Globus pallidus (tissue), 1 donor: ENCODE data around the gene RPL13.
"Not testable (repeated sequence)": the region's sequence is repeated elsewhere in the genome, so short reads cannot be mapped to it uniquely, and the experiment has no call there.

Experiments
- DNase-seq: peaks from one replicate; pipeline ENCODE4 v3.0.0-alpha.2; 2015; ENCODE audit warnings: low spot score

RPL13 gene

DNA sequence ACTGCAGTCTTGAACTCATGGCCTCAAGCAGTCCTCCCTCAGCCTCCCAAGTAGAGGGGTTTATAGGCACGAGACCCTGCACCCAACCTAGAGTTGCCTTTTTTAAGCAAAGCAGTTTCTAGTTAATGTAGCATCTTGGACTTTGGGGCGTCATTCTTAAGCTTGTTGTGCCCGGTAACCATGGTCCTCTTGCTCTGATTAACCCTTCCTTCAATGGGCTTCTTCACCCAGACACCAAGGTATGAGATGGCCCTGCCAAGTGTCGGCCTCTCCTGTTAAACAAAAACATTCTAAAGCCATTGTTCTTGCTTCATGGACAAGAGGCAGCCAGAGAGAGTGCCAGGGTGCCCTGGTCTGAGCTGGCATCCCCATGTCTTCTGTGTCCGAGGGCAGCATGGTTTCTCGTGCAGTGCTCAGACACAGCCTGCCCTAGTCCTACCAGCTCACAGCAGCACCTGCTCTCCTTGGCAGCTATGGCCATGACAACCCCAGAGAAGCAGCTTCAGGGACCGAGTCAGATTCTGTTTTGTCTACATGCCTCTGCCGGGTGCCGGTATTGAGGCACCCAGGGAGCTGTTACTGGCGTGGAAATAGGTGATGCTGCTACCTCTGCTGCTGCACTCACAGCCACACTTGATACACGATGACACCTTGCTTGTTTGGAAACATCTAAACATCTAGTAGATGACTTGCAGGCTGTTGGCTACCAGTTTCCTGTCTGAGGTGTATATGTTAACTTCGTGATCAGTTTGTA lies 3.3 kb downstream of the RPL13 start:
- DNase-seq = no peak

DNA sequence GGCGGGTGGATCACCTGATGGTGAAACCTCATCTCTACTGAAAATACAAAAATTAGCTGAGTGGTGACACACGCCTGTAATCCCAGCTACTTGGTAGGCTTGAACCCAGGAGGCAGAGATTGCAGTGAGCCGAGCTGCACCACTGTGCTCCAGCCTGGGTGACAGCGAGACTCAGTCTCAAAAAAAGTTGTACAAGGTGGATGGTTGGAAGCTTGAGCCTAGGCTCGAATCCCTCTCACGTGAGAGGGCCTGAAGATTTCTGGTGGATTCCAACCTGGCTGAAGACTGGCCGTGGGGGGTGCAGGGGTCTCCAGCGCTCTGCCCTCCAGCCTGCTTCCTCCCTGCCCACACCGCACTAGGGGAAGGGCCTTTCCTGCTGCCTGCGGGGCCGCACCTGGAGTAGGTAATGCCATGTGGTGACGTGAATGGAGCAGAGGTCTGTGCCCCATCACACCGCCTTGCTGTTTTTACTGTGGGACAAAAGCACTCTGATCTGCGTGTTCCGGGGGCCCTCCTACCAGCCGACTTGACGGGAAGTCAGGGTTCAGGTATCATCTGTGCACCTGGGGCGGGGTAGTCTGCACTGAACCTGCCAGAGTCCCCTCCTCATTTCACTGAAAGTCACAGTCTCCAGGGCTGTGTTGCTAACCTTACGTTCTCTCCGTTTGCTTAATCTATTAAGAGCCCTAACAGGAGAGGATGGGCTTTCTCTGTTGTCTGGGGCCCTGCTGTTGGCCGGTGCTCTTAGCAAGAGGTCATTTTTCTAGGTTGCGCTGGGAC lies 4.2 kb downstream of the RPL13 start:
- DNase-seq = no peak

DNA sequence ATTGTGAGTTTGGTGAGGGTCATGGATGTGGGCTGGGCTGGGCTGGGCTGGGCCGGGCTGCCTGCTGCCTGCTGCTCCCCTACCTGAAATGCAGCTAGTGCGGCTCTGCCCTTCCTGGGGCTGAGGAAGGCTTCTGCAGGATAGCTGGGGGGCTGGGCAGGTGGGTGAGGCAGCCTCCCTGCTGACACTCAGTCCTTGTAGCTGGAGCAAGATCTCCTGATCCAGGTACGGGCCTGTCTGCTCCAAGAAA lies 4.7 kb downstream of the RPL13 start:
- DNase-seq = no peak

DNA sequence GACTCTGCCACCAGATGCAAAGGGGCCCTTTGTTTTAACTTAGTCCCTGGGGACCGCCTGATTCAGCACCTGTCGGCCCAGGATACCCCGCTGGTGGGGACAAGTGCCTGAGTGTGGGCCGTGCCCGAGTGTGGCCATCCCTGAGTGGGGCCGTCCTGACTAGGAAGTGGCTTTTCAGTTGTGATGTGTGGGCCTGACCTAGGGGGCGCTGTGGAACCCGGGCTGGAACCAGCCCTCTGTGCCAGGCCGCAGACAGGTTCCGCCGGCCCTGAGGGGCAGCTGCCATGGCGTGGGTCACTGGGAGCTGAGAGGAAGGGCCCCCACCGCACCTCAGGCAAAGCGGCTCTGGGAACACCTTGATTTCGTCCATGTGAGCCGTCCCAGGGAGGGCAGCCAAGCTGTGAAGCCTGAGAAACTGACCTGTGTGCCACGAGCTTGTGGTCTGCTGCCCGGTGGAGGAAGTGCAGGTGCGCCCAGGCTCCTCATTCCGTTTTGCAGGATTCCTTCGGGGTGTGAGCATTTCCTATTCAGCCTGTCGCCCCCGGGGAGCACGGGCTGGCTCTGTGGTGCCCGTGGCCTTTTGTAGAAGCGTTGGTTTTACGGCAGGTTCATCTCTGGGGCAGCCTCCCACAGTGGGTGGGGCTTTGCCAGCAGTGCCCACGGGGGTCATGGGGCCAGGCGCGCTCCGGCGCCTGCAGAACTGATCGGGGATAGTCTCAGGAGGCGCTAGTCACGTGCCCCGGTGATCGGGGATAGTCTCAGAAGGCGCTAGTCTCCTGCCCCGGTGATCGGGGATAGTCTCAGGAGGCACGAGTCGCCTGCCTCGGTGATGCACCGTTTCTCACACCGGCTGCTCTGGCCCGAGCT lies 5.3 kb downstream of the RPL13 start:
- DNase-seq = no peak

DNA sequence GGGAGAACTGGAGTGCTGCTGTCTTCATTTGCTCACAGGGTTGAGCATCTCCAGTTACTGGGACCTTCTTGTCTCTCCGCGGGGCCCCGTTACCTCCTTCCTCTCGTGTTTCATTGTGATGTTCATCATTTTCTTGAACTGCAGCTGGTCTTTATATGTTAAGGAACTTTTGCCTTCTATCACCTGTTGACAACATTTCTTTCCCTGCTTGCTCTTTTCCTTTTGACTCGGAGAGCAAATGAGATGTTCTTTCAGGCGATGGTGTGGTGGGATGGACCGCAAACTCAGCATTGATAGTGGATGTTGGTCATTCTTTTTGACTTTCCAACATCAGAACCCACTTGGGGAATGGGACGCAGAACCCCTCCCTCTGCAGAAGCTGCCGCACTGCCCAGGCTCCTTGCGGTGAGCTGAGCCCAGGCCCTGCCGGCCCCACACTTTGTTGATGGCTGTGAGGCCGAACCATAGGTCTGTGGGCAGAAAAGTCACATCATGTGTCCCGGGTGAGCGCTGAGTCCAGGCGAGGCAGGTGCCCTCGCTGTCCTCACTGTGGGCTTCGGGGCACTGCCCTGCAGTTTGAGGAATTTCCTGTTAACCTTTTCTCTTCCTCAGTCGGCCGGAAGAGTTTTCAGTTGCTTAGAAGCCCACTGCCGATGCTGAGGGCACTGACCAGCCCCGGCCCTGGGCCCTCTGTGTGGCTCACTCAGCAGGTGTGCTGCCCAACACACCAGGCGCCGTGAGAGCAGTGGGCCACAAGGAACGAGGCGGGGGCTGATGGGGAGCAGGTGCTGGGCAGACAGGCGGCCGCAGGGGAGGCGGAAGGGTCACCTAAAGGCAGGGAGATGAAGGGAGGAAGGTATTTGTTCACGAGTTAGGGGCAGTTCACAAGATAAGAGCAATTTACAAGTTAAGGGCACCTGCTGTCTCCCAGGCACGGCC lies 7.4 kb downstream of the RPL13 start:
- no peak for DNase-seq

DNA sequence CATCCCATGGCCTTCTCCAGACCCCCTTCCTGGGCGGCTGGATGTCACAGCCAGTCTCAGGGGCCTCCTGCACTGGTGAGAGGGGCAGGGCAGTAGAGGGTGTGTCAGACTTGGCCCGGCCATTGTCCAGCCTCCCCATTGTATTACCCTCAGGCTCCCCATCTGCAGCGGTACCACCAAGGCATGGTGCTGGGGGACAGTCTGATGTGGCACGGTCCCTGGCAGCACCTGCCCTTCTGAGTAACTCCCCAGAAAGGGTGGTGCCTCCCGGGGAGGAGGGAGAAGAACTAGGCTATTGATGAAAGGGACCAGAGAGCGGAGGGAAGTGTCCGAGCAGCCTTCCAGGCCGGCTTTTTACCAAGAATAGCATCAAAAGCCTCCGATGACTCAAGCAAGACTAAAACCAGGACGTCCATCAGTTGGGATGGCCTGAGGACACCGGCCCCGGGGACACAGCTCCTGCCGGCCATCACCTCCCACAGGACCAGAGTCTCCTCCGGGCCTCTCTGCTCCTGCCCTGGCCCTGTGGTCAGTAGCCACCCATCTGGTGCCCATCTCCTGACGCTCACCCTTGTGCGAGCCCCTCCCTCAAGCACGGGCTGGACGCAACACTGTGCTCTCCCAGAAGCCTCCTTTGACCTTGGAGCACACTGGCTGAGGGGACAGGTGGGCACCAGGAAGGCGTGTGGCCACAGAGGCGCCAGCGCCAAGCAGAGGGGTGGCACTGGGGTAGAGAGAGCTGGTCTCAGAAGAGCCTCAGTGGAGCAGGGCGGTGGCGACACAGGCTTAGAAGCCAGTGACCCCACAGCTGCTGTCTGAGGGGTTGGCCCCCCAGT lies 9.2 kb downstream of the RPL13 start:
- no peak for DNase-seq

DNA sequence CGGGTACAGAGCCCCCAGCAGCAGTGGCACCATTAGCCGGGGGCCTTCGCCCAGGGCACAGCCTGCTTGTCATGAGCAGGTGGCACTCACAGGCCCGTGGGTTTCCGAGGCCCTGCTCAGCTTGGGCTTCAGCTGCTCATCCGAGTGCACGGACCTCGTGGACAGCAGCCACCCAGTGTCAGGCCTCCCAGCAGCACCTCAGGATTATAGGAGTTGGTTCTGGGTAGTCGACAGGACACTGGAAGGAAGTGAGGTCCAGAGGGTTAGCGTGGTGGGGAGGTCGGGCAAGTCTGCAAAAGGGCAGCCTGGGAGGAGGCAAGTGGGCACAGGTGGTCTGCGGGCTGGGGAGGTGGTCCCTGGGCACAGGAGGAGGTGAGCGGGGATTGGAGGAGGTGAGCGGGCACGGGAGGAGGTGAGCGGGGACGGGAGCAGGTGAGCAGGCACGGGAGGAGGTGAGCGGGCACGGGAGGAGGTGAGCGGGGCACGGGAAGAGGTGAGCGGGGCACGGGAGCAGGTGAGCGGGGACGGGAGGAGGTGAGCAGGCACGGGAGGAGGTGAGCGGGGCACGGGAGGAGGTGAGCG lies 10.0 kb downstream of the RPL13 start:
- DNase-seq = no peak

DNA sequence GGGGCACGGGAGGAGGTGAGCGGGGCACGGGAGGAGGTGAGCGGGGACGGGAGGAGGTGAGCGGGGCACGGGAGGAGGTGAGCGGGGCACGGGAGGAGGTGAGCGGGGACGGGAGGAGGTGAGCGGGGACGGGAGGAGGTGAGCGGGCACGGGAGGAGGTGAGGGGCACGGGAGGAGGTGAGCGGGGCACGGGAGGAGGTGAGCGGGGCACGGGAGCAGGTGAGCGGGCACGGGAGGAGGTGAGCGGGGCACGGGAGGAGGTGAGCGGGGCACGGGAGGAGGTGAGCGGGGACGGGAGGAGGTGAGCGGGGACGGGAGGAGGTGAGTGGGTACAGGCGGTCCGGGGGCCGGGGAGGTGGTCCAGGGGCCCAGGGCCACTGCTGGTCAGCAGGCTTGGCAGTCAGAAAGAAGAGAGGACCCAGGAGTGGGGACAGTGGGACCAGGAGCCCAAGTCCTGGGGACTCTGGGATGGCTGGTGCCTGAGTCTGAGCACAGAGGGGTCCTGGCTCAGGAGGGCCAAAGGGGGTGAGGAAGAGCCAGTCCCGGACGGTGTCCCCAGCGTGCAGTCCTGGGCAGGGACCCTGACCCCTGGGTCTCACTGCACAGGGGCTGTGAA lies 10.6 kb downstream of the RPL13 start:
- DNase-seq = not testable (repeated sequence)

DNA sequence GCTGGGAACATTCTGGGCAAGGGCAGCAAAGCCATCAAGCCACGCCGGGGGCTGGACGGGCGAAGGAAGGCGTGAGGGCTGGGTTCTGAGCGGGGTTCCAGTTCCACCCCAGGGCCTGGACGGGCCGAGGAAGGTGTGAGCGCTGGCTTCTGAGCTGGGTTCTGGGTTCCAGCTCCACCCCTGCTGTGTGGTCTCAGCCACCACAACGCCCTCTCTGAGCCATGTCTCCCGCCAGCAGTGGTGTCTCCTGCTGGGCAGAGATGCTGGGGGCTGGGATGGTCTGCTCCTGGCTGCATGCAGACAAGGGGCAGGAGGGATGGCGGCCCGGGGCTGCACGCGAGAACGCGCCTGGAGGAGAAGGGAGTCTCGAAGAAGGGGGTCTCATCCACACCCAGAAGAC lies 11.2 kb downstream of the RPL13 start:
- no peak for DNase-seq

DNA sequence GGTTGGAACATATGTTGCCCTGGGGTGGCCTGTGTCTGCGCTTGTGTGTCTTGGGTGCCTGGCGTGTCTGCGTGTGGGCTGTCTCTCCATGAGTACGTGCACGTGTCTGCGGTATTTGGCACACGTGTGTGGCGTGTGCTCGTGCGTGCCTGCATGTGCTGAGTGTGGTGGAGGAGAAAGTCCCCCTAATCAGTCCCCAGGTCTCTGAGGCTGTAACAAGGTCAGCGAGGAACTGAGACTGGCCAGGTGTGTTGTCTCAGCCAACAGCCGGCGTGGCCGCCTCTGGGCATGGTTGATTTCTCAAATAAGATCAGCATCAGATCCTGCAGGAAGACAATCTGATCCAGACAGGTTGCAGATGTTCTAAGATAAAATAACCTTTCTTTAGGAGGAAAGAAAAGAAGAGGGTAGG lies 11.6 kb downstream of the RPL13 start:
- DNase-seq = no peak

DNA sequence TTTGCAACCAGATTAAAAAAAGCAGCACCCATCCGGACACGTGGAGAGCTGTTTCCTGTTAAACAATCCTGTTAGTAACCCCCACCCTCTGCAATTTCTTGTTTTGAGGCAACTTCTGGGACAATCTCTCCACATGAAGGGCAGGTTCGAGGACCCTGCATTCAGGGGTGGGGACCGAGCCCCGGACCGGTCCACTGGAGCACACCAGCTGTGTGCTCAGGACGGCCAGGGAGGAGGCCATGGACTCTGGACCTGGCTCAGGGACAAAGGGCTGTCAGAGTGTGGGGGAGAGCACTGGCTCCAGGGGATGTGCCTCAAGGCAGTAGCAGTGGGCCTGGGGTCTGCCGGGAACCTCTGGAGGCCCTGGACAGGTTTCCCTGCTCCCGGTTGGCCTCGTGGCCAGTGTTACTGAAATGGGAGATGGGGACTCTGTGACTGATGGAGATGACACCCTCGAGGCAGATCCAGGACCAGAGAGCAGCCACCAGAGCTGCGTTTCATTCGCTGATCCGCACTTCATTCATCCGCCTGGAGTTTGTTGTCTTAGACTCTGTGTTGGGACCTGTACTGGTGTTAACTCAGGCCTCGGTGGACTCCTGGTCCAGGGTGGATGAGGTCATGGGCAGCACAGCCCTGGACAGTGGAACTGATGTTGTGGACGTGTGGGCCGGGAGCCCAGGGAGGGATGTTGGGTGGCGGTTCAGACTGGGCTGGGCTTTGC lies 12.2 kb downstream of the RPL13 start:
- no peak for DNase-seq

DNA sequence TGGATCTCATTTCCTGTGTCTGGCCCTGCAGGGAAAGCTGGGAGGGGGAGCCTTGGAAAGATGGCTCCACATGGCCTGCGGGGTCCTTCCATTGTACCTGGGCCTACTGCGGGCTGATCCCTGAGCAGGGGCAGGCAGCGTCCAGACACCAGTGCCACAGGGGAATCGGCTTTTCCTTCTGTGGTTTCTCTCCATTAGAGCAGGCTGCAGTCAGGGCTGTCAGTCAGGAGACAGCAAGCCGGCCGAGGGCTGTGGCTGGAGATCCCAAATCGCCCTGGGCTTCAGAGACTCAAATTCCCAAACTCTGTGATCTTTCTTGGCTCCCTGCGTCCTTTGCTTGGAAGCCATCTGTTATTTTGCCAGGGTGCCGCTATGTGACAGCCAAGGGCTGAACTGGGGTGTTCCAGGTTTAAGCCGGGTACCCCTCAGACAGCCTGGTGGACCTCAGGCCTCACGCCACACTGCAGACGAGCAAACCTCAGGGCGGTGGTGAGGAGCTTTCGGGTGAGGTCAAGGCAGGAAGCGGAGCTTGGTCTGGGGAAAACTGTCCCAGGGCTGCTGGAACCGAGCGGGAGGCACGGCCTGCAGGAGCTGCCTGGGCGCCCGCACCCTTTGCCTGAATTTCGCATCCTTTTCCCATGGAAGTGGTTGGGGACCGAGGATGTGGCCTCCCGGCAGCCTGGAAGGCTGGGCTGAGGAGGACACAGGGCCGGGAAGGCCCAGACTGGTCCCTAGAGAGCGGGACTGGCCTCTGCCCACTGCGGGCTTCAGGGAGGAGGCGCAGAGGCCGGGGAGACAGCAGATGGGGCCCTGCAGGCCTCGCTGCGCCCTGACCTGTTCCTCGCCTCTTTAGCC lies 13.6 kb downstream of the RPL13 start:
- DNase-seq = no peak

DNA sequence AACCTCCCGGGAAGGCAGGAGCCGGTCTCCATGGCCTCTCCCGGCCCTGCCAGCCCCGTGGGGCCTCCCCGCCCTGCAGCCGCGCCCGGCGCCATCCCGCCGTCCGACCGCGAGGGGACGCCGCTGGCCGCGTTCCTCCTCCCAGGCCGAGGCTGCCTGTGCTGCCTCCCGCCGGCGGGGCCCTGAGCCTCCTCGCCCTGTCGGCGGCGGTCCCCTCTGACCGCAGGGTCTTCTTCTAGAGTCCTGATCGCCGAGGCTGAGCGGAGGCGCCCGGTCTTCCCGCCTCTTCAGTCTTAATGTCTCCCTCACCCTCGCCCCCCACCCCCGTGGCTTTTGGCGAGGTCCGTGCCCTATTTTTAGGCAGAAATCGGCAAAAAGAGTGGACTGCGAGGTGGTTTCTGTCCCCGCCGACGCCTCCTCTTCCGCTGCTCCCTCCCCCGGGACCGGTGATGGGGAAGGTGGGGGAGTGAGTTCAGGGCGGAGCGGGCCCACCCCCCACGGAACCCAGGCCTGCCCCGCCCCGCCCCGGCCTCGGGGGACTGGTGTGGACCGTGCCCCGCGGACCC lies 14.3 kb downstream of the RPL13 start:
- no peak for DNase-seq

DNA sequence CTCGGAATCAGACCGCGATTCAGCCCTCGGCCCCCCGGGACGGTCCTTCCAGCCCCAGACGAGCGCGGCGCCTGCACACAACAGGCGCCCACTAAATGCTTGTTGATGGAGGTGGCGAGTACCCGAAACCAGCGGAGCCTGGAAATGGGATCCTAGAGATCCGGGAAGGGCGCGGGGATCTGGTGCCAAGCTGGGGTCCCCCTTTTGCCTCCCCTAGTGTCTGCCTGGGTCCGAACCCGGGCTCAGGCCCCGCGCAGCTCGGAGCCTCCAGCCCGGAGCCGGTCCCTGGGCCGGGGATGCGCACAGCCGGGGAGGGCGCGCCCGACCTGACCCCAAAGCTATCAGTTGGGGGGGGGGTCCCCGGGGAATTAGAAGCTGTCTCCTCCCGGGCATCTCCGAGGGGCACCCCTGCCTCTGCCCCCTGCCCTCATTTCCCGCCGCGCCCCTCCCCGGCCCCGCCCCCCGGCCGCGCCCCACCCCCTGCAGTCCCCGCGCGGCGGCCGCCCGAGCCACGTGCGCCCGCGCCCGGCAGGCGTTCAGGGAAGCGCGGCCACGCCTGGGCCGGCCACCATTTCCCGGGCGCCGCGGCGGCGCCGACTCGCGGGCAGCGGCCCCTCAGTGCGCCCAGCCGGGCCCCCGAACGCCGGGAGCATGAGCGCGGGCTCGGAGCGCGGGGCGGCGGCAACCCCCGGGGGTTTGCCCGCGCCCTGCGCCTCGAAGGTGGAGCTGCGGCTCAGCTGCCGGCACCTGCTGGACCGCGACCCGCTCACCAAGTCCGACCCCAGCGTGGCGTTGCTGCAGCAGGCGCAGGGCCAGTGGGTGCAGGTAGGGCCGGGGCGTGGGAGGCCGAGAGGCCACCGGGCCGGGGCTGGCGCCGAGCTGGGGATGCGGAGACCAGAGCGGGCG lies 15.0 kb downstream of the RPL13 start, which contains the start of gene CPNE7:
TSS of gene CPNE7 (plus strand) at position 512 of the 906 bp plus-strand sequence. CDS start at position 652, 140 bp downstream.
- DNase-seq = no peak

DNA sequence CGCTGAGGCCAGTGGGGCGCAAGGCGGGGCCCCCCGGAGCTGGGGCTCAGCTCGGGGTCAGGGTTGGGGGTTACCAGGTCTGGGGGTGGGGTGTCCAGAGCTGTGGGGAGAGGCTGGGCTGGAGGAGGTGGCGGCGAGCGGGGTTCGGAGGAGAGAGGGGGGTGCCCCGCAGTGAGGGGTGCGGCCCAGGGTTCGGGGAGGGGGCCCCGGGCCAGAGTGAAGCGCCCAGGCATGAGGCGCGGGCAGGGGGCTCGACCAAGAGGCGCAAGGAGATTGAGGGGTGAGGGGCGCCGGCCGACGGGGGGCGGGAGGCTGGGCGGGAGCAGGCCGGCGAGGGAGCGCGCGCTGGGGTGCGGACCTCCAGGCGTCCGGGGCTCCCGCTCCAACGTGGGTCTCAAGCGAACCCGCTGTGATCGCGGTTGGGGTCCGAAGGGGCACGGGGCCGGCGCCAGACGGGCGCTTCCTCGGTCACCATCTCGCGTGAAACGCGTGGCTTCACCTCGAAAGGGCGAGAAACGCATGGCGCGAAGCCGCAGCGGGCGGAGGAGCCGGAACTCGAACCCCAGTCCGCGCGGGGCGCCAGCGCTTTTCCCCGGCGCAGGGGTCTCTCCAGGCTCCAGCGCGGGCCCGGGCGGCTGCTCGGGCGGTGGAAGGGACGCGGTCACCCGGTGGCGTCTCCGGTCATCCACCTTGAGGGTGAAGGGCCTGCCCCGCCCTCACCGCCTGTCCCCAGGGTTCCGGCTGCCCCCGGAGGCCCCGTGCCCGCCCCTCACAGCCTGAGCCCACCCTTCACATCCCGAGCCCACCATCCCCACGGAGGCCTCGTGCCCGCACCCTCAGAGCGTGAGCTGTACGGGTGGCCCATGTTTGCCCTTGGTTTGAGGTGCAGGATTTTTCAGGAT lies 15.9 kb downstream of the RPL13 start:
- no peak for DNase-seq
